SK-N-SH (cell line): Measurements from ENCODE around the gene GRAMD1B. TPM values are rescaled to one million over a fixed set of nuclear protein-coding genes. Genes with fewer than 3 reads are reported as not detected.

ENCODE experiments used
- CTCF ChIA-PET: fragments of 300-600, 350-600 bp; formaldehyde crosslinking; extraction: SDS; loops from one replicate; lab custom pipeline; 2021; lab: Yijun Ruan, JAX
- POLR2A ChIA-PET: fragments of 350-600 bp; sonication (Branson Sonifier 250); formaldehyde crosslinking; extraction: SDS; loops from one replicate; lab custom pipeline; 2020; ENCODE audit warnings: antibody characterized with exemption, inconsistent platforms; lab: Yijun Ruan, JAX
- DNase-seq: peaks from one replicate; pipeline ENCODE4 v3.0.0; 2012
- H2AFZ ChIP-seq: fragments of 200-600 bp; sonication (generic); 2 replicates; pipeline ENCODE4 v1.8.1; 2016; ENCODE audit warnings: antibody characterized with exemption, mild to moderate bottlenecking, low read depth
- H3F3A ChIP-seq: fragments of 200-600 bp; sonication (generic); replicated peaks from 2 replicates; pipeline ENCODE3; 2016; ENCODE audit warnings: antibody characterized with exemption, mild to moderate bottlenecking; ENCODE audit not compliant: insufficient read depth
- H3K27ac ChIP-seq, 2 experiments: fragments of 200-500 bp in 1 of 2; fragments of 200-600 bp in 1 of 2; sonication (Bioruptor generic) in 1 of 2; sonication (generic), shearing (Covaris generic) in 1 of 2; 2 replicates each; pipeline versions ENCODE4 v1.5.1 to v1.6.1; 2014 to 2016; ENCODE audit warnings: low read depth in 2 of 2, inconsistent platforms in 1 of 2, low read length in 1 of 2, mild to moderate bottlenecking in 1 of 2, mixed read lengths in 1 of 2
- H3K27me3 ChIP-seq: fragments of 200-600 bp; sonication (generic), shearing (Covaris generic); 2 replicates; pipeline ENCODE4 v1.6.1; 2016; ENCODE audit warnings: mixed run types; ENCODE audit not compliant: insufficient read depth
- H3K36me3 ChIP-seq, 2 experiments: fragments of 200-500 bp in 1 of 2; fragments of 200-600 bp in 1 of 2; sonication (Bioruptor generic) in 1 of 2; sonication (generic) in 1 of 2; replicated peaks in 1 of 2; 2 replicates each; pipeline versions ENCODE3 to v1.5.1; 2014 to 2016; ENCODE audit warnings: low read length in 1 of 2, mild to moderate bottlenecking in 1 of 2; ENCODE audit not compliant: insufficient read depth in 2 of 2, control insufficient read depth in 1 of 2
- H3K4me1 ChIP-seq, 2 experiments: fragments of 200-500 bp in 1 of 2; fragments of 200-600 bp in 1 of 2; sonication (Bioruptor generic) in 1 of 2; sonication (generic), shearing (Covaris generic) in 1 of 2; 2 replicates each; pipeline versions ENCODE4 v1.5.1 to v1.6.1; 2014 to 2016; ENCODE audit warnings: low read depth in 1 of 2, low read length in 1 of 2, mixed run types in 1 of 2; ENCODE audit not compliant: insufficient read depth in 2 of 2, control insufficient read depth in 1 of 2
- H3K4me2 ChIP-seq: fragments of 200-600 bp; sonication (generic), shearing (Covaris generic); 2 replicates; pipeline ENCODE4 v1.6.1; 2017; ENCODE audit warnings: mixed run types
- H3K4me3 ChIP-seq, 2 experiments: fragments of 200-500 bp in 1 of 2; fragments of 200-600 bp in 1 of 2; sonication (Bioruptor generic) in 1 of 2; sonication (generic), shearing (Covaris generic) in 1 of 2; 2 replicates each; pipeline versions ENCODE4 v1.5.1 to v1.8.1; 2014 to 2016; ENCODE audit warnings: low read depth in 2 of 2, inconsistent platforms in 1 of 2, low read length in 1 of 2, mild to moderate bottlenecking in 1 of 2, mixed read lengths in 1 of 2, moderate library complexity in 1 of 2
- H3K79me2 ChIP-seq: fragments of 200-600 bp; sonication (generic); 2 replicates; pipeline ENCODE4 v1.8.1; 2017; ENCODE audit warnings: mild to moderate bottlenecking; ENCODE audit not compliant: insufficient read depth
- H3K9ac ChIP-seq: fragments of 200-600 bp; sonication (generic); 2 replicates; pipeline ENCODE4 v1.6.1; 2017; ENCODE audit warnings: mixed run types
- H3K9me2 ChIP-seq: fragments of 200-600 bp; sonication (generic); 2 replicates; pipeline ENCODE4 v1.6.1; 2017; ENCODE audit warnings: mixed run types
- H3K9me3 ChIP-seq: fragments of 200-600 bp; sonication (generic); 2 replicates; pipeline ENCODE4 v1.6.1; 2017; ENCODE audit warnings: mixed run types, mild to moderate bottlenecking, moderate library complexity
- H4K20me1 ChIP-seq: fragments of 200-600 bp; sonication (generic); 2 replicates; pipeline ENCODE4 v1.6.1; 2017; ENCODE audit warnings: mild to moderate bottlenecking, mixed run types; ENCODE audit not compliant: insufficient read depth
- CHD2 ChIP-seq: fragments of 150-350 bp; IDR thresholded peaks from 2 replicates; pipeline ENCODE4 v1.6.1; 2018; ENCODE audit warnings: low read length; ENCODE audit not compliant: partially characterized antibody
- EZH2phosphoT487 ChIP-seq: fragments of 200-600 bp; sonication (generic); IDR thresholded peaks from 2 replicates; pipeline ENCODE4 v1.6.1; 2017; ENCODE audit warnings: low read depth, mixed run types, mild to moderate bottlenecking, antibody characterized with exemption, moderate library complexity, borderline replicate concordance
- RAD21 ChIP-seq: IDR thresholded peaks from 2 replicates; pipeline ENCODE4 v1.6.1; 2012; ENCODE audit warnings: mild to moderate bottlenecking, low read length
- RCOR1 ChIP-seq: fragments of 150-350 bp; IDR thresholded peaks from 2 replicates; pipeline ENCODE4 v1.6.1; 2017; ENCODE audit warnings: antibody characterized with exemption, low read length
- SMC3 ChIP-seq: IDR thresholded peaks from 2 replicates; pipeline ENCODE4 v1.6.1; 2012; ENCODE audit warnings: low read depth, low read length, improper control_type of control experiment
- TEAD4 ChIP-seq: IDR thresholded peaks from 2 replicates; pipeline ENCODE4 v1.4.0; 2012; ENCODE audit warnings: mild to moderate bottlenecking, borderline replicate concordance; ENCODE audit not compliant: insufficient read depth
- WGBS: methylation state at CpG from one replicate; pipeline ENCODE4 v1.1.6; 2017; ENCODE audit warnings: low lambda C conversion rate; 5-methylcytosine and 5-hydroxymethylcytosine counted together
- polyA plus RNA-seq, 3 experiments: library from polyadenylated mRNA; depleted of rRNA; stranded (reverse); fragments of >200 nt; gene quantifications; 2 replicates each; pipeline ENCODE4 v1.2.3, GENCODE V29; 2012
- TF ChIP-seq, protein P1 (sequence below): IDR thresholded peaks from 2 replicates; pipeline ENCODE4; 2012
- TF ChIP-seq, protein P2 (sequence below): fragments of 150-350 bp; IDR thresholded peaks from 2 replicates; pipeline ENCODE4 v1.6.1; 2016; ENCODE audit warnings: mild to moderate bottlenecking, low read depth, low read length
- TF ChIP-seq, protein P3 (sequence below): fragments of 200-600 bp; sonication (generic); IDR thresholded peaks from 2 replicates; pipeline ENCODE4 v1.6.1; 2017; ENCODE audit warnings: antibody characterized with exemption, mild to moderate bottlenecking, moderate library complexity

The GRAMD1B gene
- polyA plus RNA-seq, 1 of the 3 experiments (the other 2 are of a cell fraction) = 14.5 TPM

DNA sequence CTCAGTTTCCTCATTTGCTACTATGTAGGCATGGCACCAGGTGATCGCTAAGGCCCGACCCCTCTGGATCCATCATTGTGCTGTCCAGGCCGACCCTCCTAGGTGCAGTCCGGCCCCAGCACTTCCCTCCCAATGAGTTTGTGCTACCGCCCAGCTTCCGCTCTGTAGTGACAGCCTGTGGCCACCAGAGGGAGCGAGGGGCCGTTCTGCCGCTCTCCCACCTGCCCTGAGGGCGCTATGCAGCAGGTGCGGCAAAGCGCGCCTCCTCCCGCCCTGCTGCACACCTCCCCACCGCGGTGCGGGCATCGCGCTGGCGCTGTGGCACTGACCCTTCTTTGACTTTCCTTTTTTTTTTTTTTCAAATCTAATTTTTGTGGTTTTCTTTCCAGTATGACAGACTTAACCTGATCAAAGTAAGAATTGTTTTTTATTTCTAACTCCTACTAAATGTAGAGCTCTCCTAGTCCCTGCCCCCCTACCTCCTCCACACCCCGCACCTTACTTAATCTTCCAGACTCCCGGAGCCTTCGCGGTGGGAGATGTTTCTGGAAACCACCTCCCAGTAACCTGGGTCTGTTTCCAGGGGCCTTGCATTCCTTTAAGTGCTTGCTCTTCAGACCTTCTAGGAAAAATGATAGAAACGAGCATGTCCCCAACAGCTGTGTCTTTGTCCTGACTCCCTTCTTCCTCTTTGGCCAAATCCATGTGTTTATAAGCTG lies 150.6 kb downstream of the GRAMD1B start:
- ChIA-PET POLR2A (interaction anchor here (0.5 to 1.1 kb wide), 3 partner anchors 16 to 187 kb away, joined by 3 to 5 read pairs (median 4); no protein-coding TSS in a partner anchor), CTCF (interaction anchor here (0.5 to 4.6 kb wide), 50 partner anchors 7 to 173 kb away, joined by 3 to 48 read pairs (median 6); partner anchors contain the start of gene SCN3B)
- Histone ChIP-seq H3K4me3 (no peak overlapping the region), H4K20me1 (peaks cover 11% of the 10 kb centered on the region; the same call in 1 of the 2 replicates), H3K27ac (no peak overlapping the region), H3K9ac (no peak overlapping the region), H3F3A (peaks cover 6% of the 10 kb centered on the region), H3K9me3 (no peaks in the 10 kb centered on the region), H3K4me1 (peaks cover 6 to 19% of the 10 kb centered on the region in 2 experiments; a peak in 2 of 4 replicates), H3K9me2 (no peaks in the 10 kb centered on the region), H3K79me2 (no peaks in the 10 kb centered on the region), H3K27me3 (no peaks in the 10 kb centered on the region), H2AFZ (no peak overlapping the region), H3K36me3 (no peaks in the 10 kb centered on the region), H3K4me2 (no peak overlapping the region)
- WGBS = 28% methylated on average over 20 of the region's 25 CpGs
- TF ChIP-seq, protein P1, sequence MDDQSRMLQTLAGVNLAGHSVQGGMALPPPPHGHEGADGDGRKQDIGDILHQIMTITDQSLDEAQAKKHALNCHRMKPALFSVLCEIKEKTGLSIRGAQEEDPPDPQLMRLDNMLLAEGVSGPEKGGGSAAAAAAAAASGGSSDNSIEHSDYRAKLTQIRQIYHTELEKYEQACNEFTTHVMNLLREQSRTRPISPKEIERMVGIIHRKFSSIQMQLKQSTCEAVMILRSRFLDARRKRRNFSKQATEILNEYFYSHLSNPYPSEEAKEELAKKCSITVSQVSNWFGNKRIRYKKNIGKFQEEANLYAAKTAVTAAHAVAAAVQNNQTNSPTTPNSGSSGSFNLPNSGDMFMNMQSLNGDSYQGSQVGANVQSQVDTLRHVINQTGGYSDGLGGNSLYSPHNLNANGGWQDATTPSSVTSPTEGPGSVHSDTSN = no peak
- TF ChIP-seq RCOR1 = 0 out of 2 replicates have a peak, but pooled peaks have one; percentile 59
- TF ChIP-seq, protein P2, sequence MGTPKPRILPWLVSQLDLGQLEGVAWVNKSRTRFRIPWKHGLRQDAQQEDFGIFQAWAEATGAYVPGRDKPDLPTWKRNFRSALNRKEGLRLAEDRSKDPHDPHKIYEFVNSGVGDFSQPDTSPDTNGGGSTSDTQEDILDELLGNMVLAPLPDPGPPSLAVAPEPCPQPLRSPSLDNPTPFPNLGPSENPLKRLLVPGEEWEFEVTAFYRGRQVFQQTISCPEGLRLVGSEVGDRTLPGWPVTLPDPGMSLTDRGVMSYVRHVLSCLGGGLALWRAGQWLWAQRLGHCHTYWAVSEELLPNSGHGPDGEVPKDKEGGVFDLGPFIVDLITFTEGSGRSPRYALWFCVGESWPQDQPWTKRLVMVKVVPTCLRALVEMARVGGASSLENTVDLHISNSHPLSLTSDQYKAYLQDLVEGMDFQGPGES = no peak
- peak; percentile 85 for TF ChIP-seq SMC3
- TF ChIP-seq TEAD4 = no peak
- TF ChIP-seq RAD21 = peak; percentile 77
- TF ChIP-seq CHD2 = peak; percentile 18
- TF ChIP-seq EZH2phosphoT487 = no peak
- TF ChIP-seq, protein P3, sequence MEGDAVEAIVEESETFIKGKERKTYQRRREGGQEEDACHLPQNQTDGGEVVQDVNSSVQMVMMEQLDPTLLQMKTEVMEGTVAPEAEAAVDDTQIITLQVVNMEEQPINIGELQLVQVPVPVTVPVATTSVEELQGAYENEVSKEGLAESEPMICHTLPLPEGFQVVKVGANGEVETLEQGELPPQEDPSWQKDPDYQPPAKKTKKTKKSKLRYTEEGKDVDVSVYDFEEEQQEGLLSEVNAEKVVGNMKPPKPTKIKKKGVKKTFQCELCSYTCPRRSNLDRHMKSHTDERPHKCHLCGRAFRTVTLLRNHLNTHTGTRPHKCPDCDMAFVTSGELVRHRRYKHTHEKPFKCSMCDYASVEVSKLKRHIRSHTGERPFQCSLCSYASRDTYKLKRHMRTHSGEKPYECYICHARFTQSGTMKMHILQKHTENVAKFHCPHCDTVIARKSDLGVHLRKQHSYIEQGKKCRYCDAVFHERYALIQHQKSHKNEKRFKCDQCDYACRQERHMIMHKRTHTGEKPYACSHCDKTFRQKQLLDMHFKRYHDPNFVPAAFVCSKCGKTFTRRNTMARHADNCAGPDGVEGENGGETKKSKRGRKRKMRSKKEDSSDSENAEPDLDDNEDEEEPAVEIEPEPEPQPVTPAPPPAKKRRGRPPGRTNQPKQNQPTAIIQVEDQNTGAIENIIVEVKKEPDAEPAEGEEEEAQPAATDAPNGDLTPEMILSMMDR = peak; percentile 87
- peak; percentile 89 for DNase-seq
